PFSK-1 (cell line): Measurements from ENCODE around the gene GPR108.

Experiments
- FOXP2 ChIP-seq: optimal IDR thresholded peaks from 2 replicates; pipeline ENCODE3; 2011; ENCODE audit warnings: borderline replicate concordance, control low read depth, inconsistent platforms; ENCODE audit not compliant: insufficient read depth; ENCODE audit errors: extremely low read length, extremely low read depth
- POLR2AphosphoS5 ChIP-seq: IDR thresholded peaks from 2 replicates; pipeline ENCODE4 v1.6.1; 2012; ENCODE audit warnings: low read depth, mild to moderate bottlenecking, control low read depth, low read length, moderate library complexity
- SIN3A ChIP-seq: IDR thresholded peaks from 2 replicates; pipeline ENCODE4 v1.6.1; 2012; ENCODE audit warnings: mild to moderate bottlenecking, low read length, moderate library complexity, borderline replicate concordance; ENCODE audit not compliant: insufficient read depth
- TAF1 ChIP-seq: IDR thresholded peaks from 2 replicates; pipeline ENCODE4 v1.6.1; 2012; ENCODE audit warnings: low read length, control low read depth, borderline replicate concordance; ENCODE audit not compliant: insufficient read depth
- TF ChIP-seq, protein P1 (sequence below), 2 experiments: IDR thresholded peaks; 2 replicates each; pipeline versions ENCODE4 v1.6.1 to v1.8.0; 2011 to 2012; ENCODE audit warnings: low read depth in 2 of 2, low read length in 2 of 2, control low read depth in 1 of 2, inconsistent platforms in 1 of 2, mild to moderate bottlenecking in 1 of 2, moderate library complexity in 1 of 2; ENCODE audit not compliant: insufficient read depth in 1 of 2

GPR108 gene

GRCh38 chr19:6700586-6701316 lies 36.6 kb downstream of the GPR108 start:
- TF ChIP-seq, protein P1, sequence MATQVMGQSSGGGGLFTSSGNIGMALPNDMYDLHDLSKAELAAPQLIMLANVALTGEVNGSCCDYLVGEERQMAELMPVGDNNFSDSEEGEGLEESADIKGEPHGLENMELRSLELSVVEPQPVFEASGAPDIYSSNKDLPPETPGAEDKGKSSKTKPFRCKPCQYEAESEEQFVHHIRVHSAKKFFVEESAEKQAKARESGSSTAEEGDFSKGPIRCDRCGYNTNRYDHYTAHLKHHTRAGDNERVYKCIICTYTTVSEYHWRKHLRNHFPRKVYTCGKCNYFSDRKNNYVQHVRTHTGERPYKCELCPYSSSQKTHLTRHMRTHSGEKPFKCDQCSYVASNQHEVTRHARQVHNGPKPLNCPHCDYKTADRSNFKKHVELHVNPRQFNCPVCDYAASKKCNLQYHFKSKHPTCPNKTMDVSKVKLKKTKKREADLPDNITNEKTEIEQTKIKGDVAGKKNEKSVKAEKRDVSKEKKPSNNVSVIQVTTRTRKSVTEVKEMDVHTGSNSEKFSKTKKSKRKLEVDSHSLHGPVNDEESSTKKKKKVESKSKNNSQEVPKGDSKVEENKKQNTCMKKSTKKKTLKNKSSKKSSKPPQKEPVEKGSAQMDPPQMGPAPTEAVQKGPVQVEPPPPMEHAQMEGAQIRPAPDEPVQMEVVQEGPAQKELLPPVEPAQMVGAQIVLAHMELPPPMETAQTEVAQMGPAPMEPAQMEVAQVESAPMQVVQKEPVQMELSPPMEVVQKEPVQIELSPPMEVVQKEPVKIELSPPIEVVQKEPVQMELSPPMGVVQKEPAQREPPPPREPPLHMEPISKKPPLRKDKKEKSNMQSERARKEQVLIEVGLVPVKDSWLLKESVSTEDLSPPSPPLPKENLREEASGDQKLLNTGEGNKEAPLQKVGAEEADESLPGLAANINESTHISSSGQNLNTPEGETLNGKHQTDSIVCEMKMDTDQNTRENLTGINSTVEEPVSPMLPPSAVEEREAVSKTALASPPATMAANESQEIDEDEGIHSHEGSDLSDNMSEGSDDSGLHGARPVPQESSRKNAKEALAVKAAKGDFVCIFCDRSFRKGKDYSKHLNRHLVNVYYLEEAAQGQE (IDR thresholded peaks at IDR 0.05; ENCODE audit: insufficient read depth in 1 of 2, low read depth in 2 of 2, low read length in 2 of 2) = no peak
- TF ChIP-seq TAF1 = no peak
- TF ChIP-seq FOXP2 = no peak
- no peak for TF ChIP-seq SIN3A
- no peak for TF ChIP-seq POLR2AphosphoS5

- TF ChIP-seq SIN3A (no peak), TAF1 (no peak), POLR2AphosphoS5 (no peak), FOXP2 (no peak)
- TF ChIP-seq, protein P1 (IDR thresholded peaks at IDR 0.05; ENCODE audit: insufficient read depth in 1 of 2, low read depth in 2 of 2, low read length in 2 of 2) = no peak
Measured at GRCh38 chr19:6699935-6700334, 37.4 kb downstream of the GPR108 start.

DNA sequence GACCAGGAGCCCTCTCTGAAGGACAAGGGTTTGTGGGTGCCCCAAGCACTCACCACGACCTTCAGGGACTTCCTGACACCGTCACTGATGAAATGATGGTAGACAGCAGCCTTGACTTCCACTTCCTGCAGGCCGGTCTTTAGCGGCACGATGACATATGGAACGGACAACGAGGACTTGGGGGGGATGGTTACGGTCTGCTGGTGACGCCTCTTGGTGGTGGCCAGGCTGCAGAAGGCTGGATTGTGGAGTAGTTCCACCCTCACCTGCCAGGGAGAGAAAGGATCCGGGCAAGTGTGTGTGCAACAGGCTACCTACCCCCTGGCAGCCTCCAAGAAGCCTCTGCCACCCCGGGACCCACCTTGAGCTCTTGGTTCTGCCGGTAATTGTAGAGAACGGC lies 40.1 kb downstream of the GPR108 start:
- TF ChIP-seq, protein P1 (IDR thresholded peaks at IDR 0.05; ENCODE audit: insufficient read depth in 1 of 2, low read depth in 2 of 2, low read length in 2 of 2) = no peak
- TF ChIP-seq FOXP2 (no peak), POLR2AphosphoS5 (no peak), TAF1 (no peak), SIN3A (no peak)

- TF ChIP-seq TAF1 (no peak), POLR2AphosphoS5 (no peak), FOXP2 (no peak), SIN3A (no peak)
- TF ChIP-seq, protein P1 (IDR thresholded peaks at IDR 0.05; ENCODE audit: insufficient read depth in 1 of 2, low read depth in 2 of 2, low read length in 2 of 2) = no peak
Measured at GRCh38 chr19:6696239-6696820, 41.0 kb downstream of the GPR108 start.
